Activated naive CD8-positive, alpha-beta T cell treated with anti-CD3 and anti-CD28 coated beads, Interleukin-2, amount 10 ng/mL, durations not matched to agents 7 days and 5 days (primary cell): Measurements from ENCODE around the gene A1BG. TPM values are rescaled to one million over a fixed set of nuclear protein-coding genes. Genes with fewer than 3 reads are reported as not detected.
"Not testable (repeated sequence)": the region's sequence is repeated elsewhere in the genome, so short reads cannot be mapped to it uniquely, and the experiment has no call there.

Source experiments
- ATAC-seq: fragments of 150-1000 bp; cut with Tn5 transposase; one replicate; pipeline ENCODE4 v1.10.0; 2021; ENCODE audit warnings: low read depth, moderate library complexity
- POLR2A ChIA-PET: fragments of 350-600 bp; sonication (Branson Sonifier 250); formaldehyde crosslinking; loops from one replicate; lab custom pipeline; 2021; ENCODE audit warnings: antibody characterized with exemption; lab: Charles Lee
- DNase-seq: peaks from one replicate; pipeline ENCODE4 v3.0.0; 2021
- H3K27ac Mint-ChIP-seq: one replicate; pipeline ENCODE4 v1.8.0; 2022; ENCODE audit warnings: mild to moderate bottlenecking, mixed read lengths
- H3K27me3 Mint-ChIP-seq: one replicate; pipeline ENCODE4 v1.8.0; 2022; ENCODE audit warnings: mild to moderate bottlenecking, moderate library complexity, mixed read lengths
- H3K36me3 Mint-ChIP-seq: one replicate; pipeline ENCODE4 v1.8.0; 2021; ENCODE audit warnings: mild to moderate bottlenecking, mixed read lengths
- H3K4me1 Mint-ChIP-seq: one replicate; pipeline ENCODE4 v1.8.0; 2021; ENCODE audit warnings: mixed read lengths
- H3K4me3 Mint-ChIP-seq: one replicate; pipeline ENCODE4 v1.8.0; 2022; ENCODE audit warnings: mild to moderate bottlenecking, moderate library complexity, mixed read lengths
- H3K9me3 Mint-ChIP-seq: one replicate; pipeline ENCODE4 v1.8.0; 2021; ENCODE audit warnings: mixed read lengths
- total RNA-seq, 2 experiments: library from RNA; stranded (reverse); gene quantifications; one replicate each; pipeline ENCODE4 v1.2.3, GENCODE V29; 2021

A1BG gene
- total RNA-seq, 2 experiments from 2014 or later = 21.0 to 22.8 TPM

GRCh38 chr19:58381460-58382212 is 28.3 kb upstream of the A1BG start:
- Mint-ChIP-seq H3K4me1 (peaks cover 19% of the 10 kb centered on the region), H3K27ac (peak overlapping the region; percentile 90), H3K9me3 (no peaks in the 10 kb centered on the region), H3K4me3 (peak overlapping the region; percentile 92), H3K36me3 (no peaks in the 10 kb centered on the region), H3K27me3 (no peaks in the 10 kb centered on the region)
- ATAC-seq (no peak), DNase-seq (no peak)
- POLR2A ChIA-PET = interaction anchor here (0.6 to 4.2 kb wide), 9 partner anchors 11 to 419 kb away, joined by 3 to 34 read pairs (median 4); partner anchors contain the start of genes ZNF274, ZNF497 and ZNF584

GRCh38 chr19:58380662-58381459 is 27.6 kb upstream of the A1BG start, which contains the start of gene ZNF837:
Gene ZNF837 (minus strand): TSS chr19:58381030. CDS start chr19:58369332, 11,698 bp downstream.
- H3K4me1 Mint-ChIP-seq = peaks cover 17% of the 10 kb centered on the region
- POLR2A ChIA-PET = interaction anchor here (0.5 to 4.2 kb wide), 11 partner anchors 11 to 645 kb away, joined by 3 to 34 read pairs (median 4); partner anchors contain the start of genes ZNF274, ZNF497, ZNF584 and ZSCAN22

DNA sequence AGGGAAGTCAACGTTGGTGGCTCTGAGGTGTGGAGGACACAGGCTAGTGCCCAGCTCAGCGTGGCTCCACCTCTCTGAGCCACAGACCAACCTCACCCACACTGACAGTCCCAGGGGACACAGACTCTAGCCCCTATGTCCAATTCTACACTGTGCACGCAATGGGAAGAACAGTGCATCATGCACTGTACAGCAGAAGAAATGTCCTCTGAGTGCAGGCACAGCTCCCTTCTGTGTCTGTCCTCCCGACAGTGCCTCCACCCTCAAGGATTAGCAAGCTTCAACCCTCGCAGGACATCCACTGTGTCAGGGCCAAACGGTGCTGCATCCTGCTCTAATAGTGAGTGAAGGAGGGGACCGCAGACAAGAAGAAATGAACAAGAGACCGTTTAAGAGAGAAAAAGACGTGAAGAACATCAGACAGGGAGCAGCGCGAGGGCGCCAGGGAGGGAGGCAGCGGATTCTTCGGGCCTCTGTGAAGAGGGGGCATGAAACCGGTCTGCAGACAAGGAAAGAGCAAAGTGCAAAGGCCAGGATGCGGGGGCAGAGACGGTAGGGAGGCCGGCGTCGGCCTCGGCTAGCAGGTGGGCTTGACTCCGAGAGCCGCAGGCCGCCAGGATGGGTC is 26.9 kb upstream of the A1BG start:
- H3K36me3 Mint-ChIP-seq = no peaks in the 10 kb centered on the region
- no peaks in the 10 kb centered on the region for H3K27me3 Mint-ChIP-seq
- POLR2A ChIA-PET = interaction anchor here (0.5 to 4.2 kb wide), 8 partner anchors 17 to 644 kb away, joined by 3 to 34 read pairs (median 3); partner anchors contain the start of genes ZBTB45, ZNF132, ZNF497 and ZSCAN22
- H3K9me3 Mint-ChIP-seq = no peaks in the 10 kb centered on the region
- DNase-seq (no peak), ATAC-seq (no peak)
- H3K4me3 Mint-ChIP-seq = peak overlapping the region; percentile 92
- peaks cover 13% of the 10 kb centered on the region for H3K4me1 Mint-ChIP-seq
- peak overlapping the region; percentile 96 for H3K27ac Mint-ChIP-seq

More at GRCh38 chr19:58380662-58381459, 27.6 kb upstream of the A1BG start, which contains the start of gene ZNF837:
- Mint-ChIP-seq H3K27me3 (no peaks in the 10 kb centered on the region), H3K4me3 (peak within 1 kb of the TSS; percentile 92), H3K27ac (peak within 1 kb of the TSS; percentile 96), H3K9me3 (no peaks in the 10 kb centered on the region), H3K36me3 (no peaks in the 10 kb centered on the region)
- peak; percentile 93 for ATAC-seq
- DNase-seq = peak; percentile 95

DNA sequence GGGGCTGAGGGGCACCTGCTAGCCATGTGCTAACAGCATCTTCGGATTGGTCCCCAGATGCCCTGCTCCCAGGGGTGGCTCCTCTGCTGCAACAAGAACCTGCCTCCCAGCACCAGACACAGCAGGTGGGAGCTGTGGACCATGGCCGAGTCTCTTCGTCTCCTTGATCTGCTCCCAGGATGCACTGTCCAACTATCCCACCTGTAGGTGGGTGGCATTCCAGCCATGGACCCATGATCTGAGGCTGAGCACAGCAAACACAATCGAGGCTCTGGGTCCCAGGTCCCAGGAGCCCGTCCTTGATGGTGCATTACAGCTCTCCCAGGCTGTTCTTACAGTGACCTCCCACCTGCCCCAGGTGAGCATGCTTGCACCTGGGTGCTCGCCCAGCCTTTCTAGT is 26.0 kb upstream of the A1BG start:
- Mint-ChIP-seq H3K9me3 (no peaks in the 10 kb centered on the region), H3K4me1 (peaks cover 13% of the 10 kb centered on the region), H3K4me3 (peak overlapping the region; percentile 92), H3K27me3 (no peaks in the 10 kb centered on the region), H3K36me3 (no peaks in the 10 kb centered on the region), H3K27ac (peak overlapping the region; percentile 96)
- POLR2A ChIA-PET = interaction anchor here (0.6 to 4.2 kb wide), 4 partner anchors 16 to 61 kb away, joined by 3 to 34 read pairs (median 7); partner anchors contain the start of genes ZNF132, ZNF497 and ZSCAN22
- ATAC-seq (no peak), DNase-seq (no peak)

DNA sequence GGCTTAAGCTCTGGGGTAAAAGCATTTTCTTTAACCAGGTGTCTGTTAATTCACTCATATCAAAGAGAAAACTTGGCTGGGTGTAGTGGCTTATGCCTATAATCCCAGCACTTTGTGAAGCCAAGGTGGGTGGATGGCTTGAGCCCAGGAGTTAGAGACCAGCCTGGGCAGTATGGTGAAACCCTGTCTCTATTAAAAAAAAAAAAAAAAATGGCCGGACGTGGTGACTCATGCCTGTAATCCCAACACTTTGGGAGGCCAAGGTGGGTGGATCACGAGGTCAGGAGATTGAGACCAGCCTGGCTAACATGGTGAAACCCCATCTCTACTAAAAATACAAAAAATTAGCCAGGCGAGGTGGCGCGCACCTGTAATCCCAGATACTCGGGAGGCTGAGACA is 23.4 kb upstream of the A1BG start:
- H3K27me3 Mint-ChIP-seq, H3K4me3 Mint-ChIP-seq, DNase-seq, H3K9me3 Mint-ChIP-seq, ATAC-seq, H3K27ac Mint-ChIP-seq, H3K36me3 Mint-ChIP-seq, H3K4me1 Mint-ChIP-seq: not testable (repeated sequence)
- POLR2A ChIA-PET = interaction anchor here (0.7 to 2.2 kb wide), 3 partner anchors 14 to 148 kb away, joined by 3 to 7 read pairs (median 3); partner anchors contain the start of gene ZNF497

DNA sequence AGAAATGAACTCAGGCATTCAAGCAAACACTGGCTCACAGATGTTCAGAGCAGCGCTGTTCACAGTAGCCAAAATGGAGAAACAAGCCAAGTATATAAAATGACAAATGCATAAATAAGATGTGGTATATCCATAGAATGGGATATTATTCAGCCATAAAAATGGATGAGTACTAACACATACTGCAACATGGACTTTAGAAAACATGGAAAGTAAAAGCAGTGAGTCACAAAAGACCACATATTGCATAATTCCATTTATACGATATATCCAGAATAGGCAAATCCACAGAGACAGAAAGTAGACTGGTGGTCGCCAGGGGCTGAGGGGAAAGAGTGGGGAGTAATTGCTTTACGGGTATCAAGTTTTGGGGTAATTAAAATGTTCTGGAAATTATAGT is 20.9 kb upstream of the A1BG start:
- ATAC-seq (no peak), DNase-seq (no peak)
- Mint-ChIP-seq H3K36me3 (no peaks in the 10 kb centered on the region), H3K9me3 (no peaks in the 10 kb centered on the region), H3K4me3 (no peak overlapping the region), H3K27ac (no peak overlapping the region), H3K4me1 (no peaks in the 10 kb centered on the region), H3K27me3 (no peaks in the 10 kb centered on the region)
- POLR2A ChIA-PET = interaction anchor here (1.0 to 3.1 kb wide), 2 partner anchors 11 to 170 kb away, joined by 3 to 14 read pairs; partner anchors contain the start of genes TRIM28 and ZNF497

DNA sequence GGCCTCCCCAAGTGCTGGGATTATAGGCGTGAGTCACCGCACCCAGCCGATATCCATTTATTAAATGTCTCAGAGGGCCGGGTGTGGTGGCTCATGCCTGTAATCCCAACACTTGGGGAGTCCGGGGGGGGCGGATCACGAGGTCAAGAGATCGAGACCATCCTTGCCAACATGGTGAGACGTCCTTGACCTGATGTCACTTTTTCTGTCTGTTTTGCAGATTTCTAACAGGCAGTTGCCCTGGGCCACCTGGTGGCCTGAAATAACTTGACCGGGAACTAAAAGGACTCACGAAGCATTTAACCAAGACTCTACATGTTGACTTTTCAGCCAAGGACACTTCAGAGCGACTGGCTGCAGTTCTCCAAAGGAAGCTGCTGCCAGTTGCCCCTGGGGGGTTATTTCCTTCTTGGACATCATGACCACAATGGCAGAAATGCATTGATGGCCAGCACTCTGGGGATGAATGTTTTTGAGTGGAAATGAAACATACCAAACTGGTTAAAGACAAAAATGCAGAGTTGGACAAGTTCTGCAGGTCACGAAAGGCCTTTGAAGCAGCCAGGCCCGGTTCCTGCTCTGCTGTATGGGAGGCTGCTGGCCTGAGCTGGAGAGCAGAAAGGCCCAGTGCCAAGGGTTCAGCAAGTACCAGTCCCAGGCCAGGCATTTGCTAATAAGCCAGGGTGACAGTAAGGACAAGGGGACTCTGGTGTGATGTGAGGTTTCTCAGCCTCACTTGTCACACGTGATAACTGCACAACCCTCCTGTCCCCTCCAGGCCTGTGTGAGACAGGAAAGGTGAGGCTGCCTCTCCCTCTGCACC is 19.2 kb upstream of the A1BG start:
- no peaks in the 10 kb centered on the region for H3K27me3 Mint-ChIP-seq
- no peak overlapping the region for H3K27ac Mint-ChIP-seq
- H3K4me3 Mint-ChIP-seq = no peak overlapping the region
- no peak for DNase-seq
- POLR2A ChIA-PET = interaction anchor here (3.1 kb wide), 1 partner anchor 9 kb away, joined by 14 read pairs; the partner anchor contains the start of gene ZNF497
- H3K9me3 Mint-ChIP-seq = no peaks in the 10 kb centered on the region
- no peaks in the 10 kb centered on the region for H3K4me1 Mint-ChIP-seq
- ATAC-seq = no peak
- H3K36me3 Mint-ChIP-seq = no peaks in the 10 kb centered on the region

- ATAC-seq = no peak
- POLR2A ChIA-PET = no interaction called here
- no peak overlapping the region for H3K4me3 Mint-ChIP-seq
- no peaks in the 10 kb centered on the region for H3K36me3 Mint-ChIP-seq
- H3K4me1 Mint-ChIP-seq = peaks cover 1% of the 10 kb centered on the region
- H3K27me3 Mint-ChIP-seq = no peaks in the 10 kb centered on the region
- no peak overlapping the region for H3K27ac Mint-ChIP-seq
- DNase-seq = no peak
- H3K9me3 Mint-ChIP-seq = no peaks in the 10 kb centered on the region
Observed at GRCh38 chr19:58368561-58369360, 15.5 kb upstream of the A1BG start.

- ATAC-seq = no peak
- H3K27me3 Mint-ChIP-seq = no peaks in the 10 kb centered on the region
- POLR2A ChIA-PET = no interaction called here
Observed at GRCh38 chr19:58367698-58368454, 14.6 kb upstream of the A1BG start.

GRCh38 chr19:58366585-58367430 is 13.5 kb upstream of the A1BG start:
- DNase-seq (no peak), ATAC-seq (no peak)
- Mint-ChIP-seq H3K4me1 (peaks cover 7% of the 10 kb centered on the region), H3K27me3 (no peaks in the 10 kb centered on the region), H3K27ac (no peak overlapping the region), H3K9me3 (no peaks in the 10 kb centered on the region), H3K36me3 (no peaks in the 10 kb centered on the region), H3K4me3 (no peak overlapping the region)
- POLR2A ChIA-PET = interaction anchor here (0.7 to 1.3 kb wide), 2 partner anchors 15 to 19 kb away, joined by 3 to 4 read pairs; partner anchors contain the start of gene ZNF837

More at GRCh38 chr19:58367698-58368454, 14.6 kb upstream of the A1BG start:
- no peak overlapping the region for H3K4me3 Mint-ChIP-seq
- H3K27ac Mint-ChIP-seq = no peak overlapping the region
- H3K9me3 Mint-ChIP-seq = no peaks in the 10 kb centered on the region
- H3K4me1 Mint-ChIP-seq = peaks cover 2% of the 10 kb centered on the region
- no peaks in the 10 kb centered on the region for H3K36me3 Mint-ChIP-seq
- DNase-seq = no peak
